SIG-M5 treated with dmso at 0.1 percent for 504 hours (cell line): ENCODE data around the gene MAML2.

Source experiments
- DNase-seq: peaks from one replicate; lab custom pipeline; 2025; ENCODE audit not compliant: unreplicated experiment; lab: John Stamatoyannopoulos, UW

MAML2 gene

DNA sequence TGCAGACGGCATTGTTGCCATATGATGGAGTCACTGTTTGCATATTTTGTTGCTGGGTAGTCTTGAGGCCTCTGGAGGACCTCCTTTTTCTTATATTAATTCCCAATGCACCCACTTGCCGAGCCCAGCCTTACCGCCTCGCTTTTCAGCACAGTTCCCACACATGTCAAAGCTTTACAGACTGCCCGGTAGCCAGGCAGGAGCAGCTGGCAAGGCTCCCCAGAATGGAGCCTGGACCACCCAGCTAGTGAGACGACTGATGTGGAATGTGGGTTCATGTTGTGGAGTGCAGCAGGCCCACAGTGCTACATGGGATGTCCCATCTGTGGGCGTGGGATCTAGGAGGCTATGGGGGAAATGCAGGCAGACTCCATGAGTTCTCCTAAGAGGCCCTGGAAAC lies 319.7 kb downstream of the MAML2 start:
- DNase-seq, result no peak

DNA sequence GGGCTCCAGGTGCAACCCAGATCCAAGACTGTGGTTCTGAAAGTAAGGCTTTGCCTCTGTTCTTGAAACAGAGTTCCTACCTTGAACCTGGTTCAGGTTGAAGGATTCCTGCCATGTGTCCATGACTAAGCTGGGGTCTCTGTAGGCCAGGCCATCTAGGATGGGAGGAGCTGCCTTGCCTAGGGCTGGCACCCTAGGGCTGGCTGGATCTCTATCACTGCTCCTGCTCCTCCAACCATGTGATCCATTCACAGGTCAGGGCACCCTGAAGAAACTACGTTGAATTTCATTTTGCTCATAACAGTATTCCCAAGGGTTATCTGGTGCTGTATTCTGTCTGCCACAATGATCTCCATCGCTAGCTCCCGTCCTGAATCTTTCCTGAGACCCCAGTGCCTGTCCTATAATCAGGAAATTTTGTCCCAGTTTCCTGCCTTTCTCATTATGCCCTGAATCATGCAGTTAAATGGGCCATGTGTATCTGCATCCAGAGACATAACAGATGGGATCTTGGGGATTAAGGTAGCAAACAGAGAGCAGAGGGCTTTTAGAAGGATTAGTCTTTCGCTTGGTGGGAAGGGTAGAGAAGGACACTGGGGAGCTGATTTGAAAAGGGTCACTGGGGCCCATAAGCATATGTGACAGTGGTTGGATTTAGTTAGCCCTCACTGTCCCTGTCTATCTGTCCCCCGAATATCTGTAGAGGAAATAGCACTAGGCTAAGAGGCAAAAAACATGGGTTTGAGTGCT lies 320.9 kb downstream of the MAML2 start:
- DNase-seq, result no peak

DNA sequence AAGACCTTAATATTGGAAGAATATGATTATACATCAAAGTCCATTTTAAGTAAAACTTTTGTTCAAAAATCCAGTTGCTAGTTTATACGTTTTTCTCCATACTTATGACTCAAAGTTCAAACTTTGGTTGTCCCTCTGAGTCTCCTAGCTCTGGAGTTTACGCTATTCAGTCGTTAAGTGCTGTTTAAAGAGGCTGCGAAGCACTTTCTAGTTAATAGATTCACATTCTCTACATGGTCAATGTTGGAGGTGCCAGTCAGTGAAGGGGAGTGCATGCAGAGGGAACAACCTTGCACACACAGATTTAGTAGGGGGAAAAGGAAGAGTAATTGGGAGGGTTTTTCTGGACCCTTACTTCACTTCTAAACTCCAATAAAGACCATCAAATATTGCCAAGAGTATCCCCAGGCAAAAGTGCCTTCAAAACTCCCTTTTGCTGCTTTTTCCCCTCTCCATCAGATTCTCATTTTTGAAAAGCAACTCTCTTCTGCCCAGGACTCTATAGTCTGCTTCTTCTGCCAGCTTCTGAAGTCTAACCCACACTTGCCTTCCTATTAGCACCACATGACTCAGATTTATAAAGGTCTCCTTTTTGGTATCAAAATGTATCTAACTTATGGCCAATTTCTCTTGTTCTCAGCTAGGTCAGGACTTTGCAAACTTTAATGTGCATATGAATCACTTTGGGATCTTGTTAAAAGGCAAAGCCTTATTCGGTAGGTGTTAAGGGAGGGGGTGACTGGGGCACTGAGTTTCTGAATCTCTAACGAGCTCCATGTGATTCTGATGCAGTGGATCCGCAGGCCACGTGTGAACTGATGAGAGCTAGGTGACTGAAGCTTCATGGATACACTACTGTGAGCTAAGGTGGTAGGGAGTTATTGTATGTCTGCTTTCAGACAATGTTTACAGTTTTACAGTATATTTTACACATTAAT lies 322.9 kb downstream of the MAML2 start:
- no peak for DNase-seq

DNA sequence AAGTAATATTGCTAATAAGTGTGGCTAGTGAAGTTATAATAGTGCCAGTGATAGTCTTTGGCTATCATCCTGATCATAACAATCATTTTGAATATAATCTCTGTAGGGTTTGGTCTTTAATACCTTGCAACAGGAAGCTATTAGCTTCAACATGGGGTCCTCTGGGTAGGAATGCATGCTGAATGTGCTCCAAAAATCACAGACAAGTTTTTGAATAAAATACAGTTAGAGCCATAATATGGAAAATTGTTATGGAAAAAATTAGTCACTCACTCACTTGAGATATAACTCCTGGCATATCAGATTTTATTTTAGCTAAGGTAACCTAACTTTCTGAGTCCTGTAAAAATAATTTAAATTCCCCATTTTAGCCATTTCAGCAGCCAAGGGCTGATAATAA lies 323.7 kb downstream of the MAML2 start:
- no peak for DNase-seq

DNA sequence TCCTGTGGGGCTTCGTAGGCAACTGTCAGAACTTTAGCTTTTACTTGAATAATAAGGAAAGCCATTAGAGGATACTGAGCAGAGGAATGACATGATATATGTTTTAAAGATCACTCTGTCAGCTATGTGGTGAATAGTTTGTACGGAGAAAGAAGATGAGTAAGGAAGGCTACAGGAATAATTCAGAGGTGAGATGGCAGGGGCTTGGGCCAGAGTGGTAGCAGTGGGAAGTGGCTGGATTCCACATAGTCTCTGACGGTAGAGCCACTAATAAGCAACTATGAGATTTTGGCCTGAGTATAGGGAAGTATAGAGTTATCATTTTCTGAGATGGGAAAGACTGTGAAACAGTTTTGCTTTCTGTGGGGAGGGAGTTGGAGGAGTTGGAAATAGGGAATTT lies 325.1 kb downstream of the MAML2 start:
- DNase-seq, result no peak

DNA sequence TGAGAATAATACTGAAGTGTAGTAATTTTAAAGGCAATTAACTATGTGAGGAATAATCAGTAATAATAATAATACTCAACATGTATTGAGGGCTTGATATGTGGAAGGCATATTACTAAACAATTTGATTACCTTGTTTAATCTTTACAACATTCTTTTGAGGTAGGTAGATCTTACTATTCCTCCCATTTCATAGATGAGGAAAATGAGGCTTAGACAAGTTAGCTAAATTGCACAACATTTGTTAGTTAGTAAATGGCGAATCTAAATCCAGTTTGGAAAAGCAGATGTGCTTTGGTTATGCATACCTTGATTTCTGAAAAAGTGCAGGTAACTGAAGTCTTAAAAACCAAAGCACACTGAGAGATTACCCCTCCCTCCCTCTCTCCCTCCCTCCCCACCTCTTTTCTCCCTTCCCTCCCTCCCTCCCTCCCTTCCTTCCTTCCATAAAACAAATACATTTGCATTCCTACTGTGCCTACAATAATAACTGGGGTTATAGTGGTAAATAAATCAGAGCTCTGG lies 326.0 kb downstream of the MAML2 start:
- DNase-seq, result no peak

DNA sequence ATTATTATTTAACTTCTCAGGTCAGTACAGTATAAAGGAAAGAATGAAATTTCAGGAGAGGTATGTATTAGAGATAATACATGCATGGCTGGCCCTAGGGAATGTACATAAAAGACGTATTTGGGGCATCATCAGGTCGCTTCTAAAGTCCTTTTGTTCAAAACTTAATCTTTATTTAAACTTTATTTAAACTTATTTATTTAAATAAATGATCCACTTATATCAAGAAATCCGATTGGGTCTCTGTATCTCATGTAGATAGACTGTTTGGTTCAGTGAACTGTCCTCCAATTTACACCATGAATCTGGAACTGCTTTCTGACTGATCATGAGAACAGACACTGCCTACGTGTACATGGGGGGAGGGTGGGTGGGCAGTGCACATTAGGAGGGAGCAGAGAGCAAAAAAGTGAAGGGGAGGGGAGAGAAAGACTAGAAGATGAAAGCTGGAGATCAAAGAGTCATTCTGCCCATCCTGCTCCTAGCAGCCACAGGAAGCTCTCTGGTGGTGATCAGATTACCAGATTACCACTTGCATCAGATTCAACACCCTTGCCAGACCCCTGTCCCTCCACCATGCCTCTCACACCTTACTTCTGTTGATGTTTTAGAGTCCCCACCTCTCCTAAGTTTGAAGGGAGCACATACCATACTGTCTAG lies 327.0 kb downstream of the MAML2 start:
- DNase-seq, result no peak

DNA sequence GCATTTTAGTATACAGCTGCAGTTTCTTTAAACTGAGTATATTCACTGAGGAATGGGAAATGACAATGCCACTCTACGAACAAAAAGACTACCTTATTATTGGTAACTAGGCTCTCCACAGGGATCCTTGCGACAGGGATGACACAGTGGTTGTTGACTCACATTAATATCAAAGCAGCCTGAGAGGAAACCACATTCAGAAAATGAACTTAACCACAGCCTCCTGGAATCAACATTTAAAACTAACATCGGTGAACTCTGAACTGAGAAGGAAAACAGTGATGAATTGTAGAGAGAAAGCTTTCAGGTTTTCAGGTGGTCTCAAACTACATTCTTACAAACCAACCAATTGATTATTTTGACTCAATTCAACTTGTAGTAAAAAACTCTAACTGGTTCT lies 328.8 kb downstream of the MAML2 start:
- DNase-seq, result peak; percentile 56

DNA sequence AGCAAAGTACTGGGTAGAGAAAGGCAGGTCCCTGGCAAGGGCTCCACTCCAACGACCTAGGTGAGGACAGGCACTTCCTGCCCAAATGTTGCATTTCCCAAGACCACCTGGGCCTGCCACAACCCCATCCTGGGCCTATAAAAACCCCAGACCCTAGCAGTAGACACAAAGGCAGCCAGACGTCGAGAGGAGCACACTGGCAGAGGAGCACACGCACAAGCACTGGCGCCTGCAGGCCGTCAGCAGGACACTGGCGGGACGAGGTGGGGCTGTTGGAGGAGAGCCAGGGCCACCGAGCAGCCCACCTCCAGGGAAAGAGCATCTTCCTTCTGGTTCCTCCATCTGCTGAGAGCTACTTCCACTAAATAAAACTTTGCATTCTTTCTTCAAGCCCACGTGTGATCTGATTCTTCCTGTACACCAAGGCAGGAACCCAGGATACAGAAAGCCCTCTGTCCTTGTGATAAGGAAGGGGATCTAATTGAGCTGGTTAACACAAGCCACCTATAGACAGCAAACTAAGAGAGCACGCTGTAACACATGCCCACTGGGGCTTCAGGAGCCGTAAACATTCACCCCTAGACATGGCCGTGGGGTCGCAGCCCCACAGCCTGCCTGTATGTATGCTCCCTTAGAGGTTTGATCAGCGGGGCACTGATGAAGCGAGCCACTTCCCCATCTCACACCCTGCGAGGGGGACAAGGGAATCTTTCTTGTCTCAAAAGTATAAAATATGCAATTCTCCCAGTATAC lies 329.4 kb downstream of the MAML2 start:
- no peak for DNase-seq

DNA sequence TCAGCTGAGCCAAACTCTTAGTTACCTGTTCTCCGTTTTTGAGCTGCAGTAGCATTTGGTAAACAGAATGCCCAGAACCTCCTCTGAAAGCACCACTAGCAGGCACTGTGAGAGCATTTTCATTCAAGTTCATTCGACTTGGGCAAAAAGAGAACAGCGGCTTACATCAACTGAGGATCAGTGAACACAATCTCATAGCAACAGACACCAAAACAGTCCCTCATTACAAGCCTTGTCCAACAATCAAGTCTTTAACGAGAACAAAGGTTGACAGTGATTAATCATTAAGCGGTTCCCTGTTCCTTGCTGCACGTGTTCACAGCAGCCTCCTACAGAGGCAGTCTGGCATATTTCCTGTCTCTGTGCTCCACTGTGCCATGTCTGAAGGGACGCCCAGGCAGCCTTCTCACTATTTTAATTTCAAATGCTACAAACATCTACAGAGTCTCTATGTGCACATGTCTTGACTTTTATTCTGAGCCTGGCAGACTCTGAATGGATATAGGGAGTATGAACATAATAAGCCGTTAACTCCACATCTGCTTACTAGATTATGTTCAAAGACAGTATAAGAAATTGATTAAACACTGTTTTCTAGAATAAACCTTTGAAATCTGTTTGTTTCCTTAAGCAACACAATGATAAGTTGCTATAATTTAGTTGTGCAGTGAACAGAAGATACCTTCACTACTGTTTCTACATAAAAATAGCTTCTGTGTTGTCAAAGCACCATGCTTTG lies 330.7 kb downstream of the MAML2 start:
- no peak for DNase-seq

DNA sequence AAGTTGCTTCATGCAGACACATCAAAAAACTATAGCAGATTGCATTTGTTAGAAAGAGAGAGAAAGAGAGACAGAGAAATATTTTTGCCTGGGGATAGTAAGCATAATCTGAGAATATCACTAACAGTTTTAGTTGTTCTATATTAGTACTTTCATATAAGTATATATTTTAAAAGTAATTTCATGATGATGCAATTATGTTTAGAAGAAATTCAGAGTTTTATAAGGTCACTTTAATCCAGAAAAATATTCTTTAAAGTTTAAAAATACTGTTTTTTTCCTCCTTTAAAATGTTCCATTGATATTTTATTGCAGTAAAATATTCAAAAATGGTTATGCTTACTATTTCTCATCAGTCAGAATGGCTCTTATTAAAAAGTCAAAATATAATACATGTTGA lies 332.3 kb downstream of the MAML2 start:
- no peak for DNase-seq

DNA sequence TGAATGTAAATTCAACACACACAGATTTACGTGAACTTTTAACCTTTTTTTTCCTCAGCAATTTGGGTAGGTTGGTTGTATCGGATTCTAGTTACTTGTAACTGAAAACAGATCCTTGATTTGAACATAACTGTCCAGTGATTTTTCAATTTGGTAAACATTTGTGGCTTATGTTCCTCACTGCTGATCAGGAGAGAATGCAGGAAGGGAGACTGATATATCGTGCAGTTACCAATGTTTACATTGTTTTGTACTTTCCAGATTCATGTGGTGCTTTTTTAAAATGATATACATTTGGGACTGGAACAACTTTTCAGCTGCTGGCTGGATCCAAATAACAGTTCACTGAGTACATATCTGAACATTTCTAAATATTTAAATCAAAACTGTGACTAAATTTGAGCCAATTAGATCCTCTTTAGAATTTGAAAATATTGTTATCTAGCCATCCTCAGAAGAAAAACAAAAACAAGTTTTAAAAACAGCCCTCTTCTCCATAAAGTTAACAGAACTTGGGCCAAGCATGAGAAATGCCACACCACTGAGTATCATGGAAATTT lies 334.8 kb downstream of the MAML2 start:
- no peak for DNase-seq

DNA sequence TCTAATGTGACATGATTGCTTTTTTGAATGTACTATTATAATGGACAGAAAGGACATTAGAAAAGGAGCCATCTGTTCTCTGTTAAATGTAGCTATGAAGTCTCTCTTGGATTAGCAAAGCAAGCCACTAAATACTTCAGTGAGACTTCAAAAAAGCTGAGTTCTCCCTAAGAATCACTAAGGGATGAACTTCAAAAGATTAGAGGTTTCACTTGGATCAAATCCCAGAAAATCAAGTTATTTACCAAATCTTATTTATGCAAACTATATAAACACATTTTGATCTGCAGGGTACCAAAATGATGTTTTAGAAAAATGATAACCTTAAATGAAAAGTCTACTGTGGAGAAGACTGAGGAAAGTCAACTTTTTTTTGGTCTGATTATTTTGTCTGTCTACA lies 337.0 kb downstream of the MAML2 start:
- no peak for DNase-seq

DNA sequence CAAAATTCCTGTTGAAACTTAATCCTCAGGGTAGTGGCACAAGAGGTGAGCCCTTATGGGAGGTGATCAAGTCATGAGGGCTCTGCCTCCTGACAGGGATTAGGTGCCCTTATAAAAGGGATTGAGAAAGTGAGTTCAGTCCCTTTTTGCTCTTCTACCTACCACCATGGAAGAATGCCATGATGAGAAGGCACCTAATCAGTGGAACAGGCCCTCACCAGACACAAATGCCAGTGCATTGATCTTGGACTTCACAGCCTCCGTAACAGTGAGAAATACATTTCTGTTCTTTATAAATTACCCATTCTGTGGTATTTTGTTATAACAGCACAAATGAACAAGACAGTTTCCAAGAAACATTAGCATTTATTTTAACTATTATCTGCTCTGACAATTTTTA lies 338.1 kb downstream of the MAML2 start:
- DNase-seq, result no peak

DNA sequence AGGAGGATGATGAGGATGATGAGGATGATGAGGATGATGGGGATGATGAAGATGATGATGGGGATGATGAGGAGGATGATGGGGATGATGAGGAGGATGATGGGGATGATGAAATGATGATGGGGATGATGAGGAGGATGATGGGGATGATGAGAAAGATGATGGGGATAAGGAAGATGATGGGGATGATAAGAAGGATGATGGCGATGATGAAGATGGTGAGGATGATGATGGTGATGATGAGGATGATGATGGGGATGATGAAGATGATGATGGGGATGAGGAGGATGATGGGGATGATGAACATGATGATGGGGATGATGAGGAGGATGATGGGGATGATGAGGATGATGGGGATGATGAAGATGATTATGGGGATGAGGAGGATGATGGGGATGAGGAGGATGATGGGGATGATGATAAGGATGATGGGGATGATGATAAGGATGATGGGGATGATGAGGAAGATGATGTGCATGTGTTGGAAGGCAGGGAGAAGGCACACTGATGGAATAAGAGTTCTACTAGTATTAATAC lies 340.2 kb downstream of the MAML2 start:
- no peak for DNase-seq

DNA sequence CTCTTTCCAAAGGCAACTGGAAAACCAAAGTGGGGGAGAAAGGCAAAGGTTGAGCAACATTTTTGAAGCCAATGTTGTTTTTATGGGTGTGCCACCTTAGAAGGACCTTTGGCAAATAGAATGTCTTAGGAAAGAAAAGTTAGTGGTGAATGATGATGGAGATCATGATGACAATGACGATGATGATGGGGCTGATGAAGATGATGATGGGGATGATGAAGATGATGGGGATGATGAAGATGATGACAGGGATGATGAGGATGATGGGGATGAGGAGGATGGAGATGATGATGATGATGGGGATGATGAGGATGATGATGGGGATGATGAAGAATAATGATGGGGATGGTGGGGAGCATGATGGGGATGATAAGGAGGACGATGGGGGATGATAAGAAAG lies 340.7 kb downstream of the MAML2 start:
- no peak for DNase-seq

DNA sequence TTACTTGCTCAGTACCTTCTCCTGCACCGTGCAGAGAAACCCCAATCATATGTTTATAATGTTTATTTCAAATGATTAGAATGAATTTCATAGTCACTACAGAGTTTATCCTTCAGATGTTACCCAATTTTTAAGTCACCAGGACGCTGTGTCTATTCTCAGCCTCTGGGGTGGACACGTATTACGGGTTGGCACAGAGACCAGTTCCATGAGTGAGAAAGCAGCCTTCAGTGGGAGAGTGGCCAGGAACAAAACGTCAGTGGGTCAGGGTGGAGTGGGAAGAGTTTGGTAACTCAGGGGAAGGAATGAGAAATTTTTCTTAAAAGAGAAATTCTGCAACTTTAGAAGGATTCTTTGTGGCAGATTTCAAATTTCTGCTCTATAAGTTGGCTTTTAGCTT lies 342.0 kb downstream of the MAML2 start:
- no peak for DNase-seq

DNA sequence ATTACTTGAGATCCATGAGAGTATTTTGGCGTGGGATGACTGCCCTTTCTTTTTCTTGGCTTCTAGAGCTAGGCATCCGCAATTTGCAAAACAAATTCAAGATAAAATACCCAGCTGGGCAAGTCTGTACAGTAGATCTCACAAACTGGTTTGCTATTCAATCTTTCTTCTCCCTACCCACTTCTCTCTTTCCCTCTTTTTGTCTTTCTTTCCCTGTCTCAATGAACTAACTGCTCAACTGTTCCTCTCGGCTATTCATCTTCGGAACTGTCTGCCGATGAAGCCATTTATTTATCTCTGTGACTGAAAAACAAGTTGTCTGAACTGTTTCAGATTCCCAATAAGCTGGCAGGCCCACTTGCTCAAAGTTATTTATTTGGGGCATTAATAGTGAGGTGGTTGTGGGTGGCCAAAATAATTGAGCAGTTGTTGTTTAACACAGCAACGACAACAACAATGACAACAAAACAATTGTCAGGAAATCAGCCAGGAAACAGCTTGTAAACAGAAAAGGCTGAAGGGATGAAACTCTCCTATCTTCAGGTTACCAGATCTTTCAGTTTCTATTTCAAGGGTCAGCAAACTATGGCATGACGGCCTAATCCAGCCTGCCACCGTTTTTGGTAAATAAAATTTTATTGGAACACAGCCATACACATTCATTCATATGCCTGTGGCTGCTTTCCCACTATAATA lies 343.1 kb downstream of the MAML2 start:
- DNase-seq, result no peak

DNA sequence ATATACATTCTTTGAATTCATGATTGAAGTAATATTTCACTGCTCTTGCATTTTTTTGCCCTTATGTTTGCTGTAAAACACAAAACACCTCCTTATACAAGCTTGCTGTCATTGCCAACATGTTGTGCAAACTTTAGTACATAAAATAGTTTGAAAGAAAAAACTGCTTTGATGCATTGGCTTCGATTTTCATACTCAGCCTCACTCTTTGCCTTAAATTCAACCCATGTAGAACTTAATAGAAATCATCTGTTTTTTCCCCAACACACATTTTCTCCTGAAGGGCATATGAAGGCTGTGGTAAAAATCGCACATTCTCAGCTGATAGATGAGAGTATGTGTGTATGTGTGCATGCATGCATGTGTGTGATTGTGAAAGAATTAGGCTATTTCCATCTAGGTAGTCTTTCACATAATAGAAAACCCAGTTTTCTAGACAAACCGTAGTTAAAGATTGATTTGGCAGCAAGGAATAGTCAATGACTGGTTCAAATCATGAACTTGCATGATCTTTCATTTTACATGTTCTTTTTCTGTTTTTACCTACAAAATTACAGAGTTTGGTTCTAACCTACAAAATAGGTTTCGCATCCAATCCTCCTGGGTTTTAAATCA lies 346.3 kb downstream of the MAML2 start:
- DNase-seq, result no peak
